Measurements from ENCODE around the gene EPHA10. TPM values are rescaled to one million over a fixed set of nuclear protein-coding genes. Genes with fewer than 3 reads are reported as not detected.

EPHA10 gene
- under 1 TPM in 1 of 2 donors, not detected in 1; 0.42 TPM for total RNA-seq
- polyA plus RNA-seq (2013, experiment 1 of 2), result 0.57 TPM
- 0.54 TPM for polyA plus RNA-seq (2013, experiment 2 of 2)
- long read RNA-seq, experiment 1, result 0 reads
- long read RNA-seq, experiment 2, result 0 reads
- long read RNA-seq, experiment 3, result 0 reads
- long read RNA-seq, experiment 4, result 0 reads

DNA sequence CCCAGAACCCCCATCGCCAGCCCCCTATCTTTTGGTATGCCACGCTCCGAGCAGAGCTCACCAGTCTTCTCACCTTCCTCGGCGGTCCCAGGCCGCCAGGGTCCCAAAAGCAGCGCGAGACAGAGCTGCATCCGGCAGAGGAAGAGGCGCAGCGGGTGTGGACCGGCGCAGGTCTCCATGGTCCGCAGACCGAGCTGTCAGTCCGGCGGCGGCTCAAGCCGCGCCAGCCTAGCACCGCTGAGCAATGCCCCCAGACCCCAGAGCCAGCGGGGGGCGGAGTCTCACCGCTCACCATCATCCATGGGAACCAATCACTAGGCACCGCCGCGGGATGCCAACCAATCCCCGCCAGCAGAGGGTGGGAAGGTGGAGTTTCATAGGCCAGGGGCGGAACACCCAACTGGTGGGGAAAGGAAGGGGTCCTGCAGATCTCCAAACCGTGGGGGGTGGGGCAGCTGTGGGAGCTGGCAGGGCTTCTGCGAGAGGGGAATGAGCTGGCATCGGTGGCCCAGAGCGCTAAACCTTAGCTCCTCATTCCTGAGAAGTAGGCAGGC lies at the start of gene EPHA10:
Gene EPHA10 (minus strand): TSS at position 233 of the 554 bp plus-strand sequence. CDS start 54 bp downstream, at position 179.
- no peak within 1 kb of the TSS for H3K27ac Mint-ChIP-seq
- peak; percentile 94 for DNase-seq
- no peaks in the 10 kb centered on the region for H3K36me3 ChIP-seq (ENCODE audit: control insufficient read depth, insufficient read depth, low read length)
- TF ChIP-seq, protein P1, sequence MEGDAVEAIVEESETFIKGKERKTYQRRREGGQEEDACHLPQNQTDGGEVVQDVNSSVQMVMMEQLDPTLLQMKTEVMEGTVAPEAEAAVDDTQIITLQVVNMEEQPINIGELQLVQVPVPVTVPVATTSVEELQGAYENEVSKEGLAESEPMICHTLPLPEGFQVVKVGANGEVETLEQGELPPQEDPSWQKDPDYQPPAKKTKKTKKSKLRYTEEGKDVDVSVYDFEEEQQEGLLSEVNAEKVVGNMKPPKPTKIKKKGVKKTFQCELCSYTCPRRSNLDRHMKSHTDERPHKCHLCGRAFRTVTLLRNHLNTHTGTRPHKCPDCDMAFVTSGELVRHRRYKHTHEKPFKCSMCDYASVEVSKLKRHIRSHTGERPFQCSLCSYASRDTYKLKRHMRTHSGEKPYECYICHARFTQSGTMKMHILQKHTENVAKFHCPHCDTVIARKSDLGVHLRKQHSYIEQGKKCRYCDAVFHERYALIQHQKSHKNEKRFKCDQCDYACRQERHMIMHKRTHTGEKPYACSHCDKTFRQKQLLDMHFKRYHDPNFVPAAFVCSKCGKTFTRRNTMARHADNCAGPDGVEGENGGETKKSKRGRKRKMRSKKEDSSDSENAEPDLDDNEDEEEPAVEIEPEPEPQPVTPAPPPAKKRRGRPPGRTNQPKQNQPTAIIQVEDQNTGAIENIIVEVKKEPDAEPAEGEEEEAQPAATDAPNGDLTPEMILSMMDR (conservative IDR thresholded peaks at IDR 0.05), result no peak
- no peak within 1 kb of the TSS for H3K4me3 ChIP-seq (ENCODE audit: low read length)
- no peaks in the 10 kb centered on the region for H3K4me1 ChIP-seq (ENCODE audit: control insufficient read depth, insufficient read depth, low read length)
- no peaks in the 10 kb centered on the region for H3K36me3 Mint-ChIP-seq (ENCODE audit: low read depth)
- H3K9ac ChIP-seq (ENCODE audit: extremely low read depth, low read length, poor library complexity, severe bottlenecking), result no peak within 1 kb of the TSS
- 13 to 19% methylated on average over 9 to 33 of the region's 33 CpGs for WGBS, 2 experiments (ENCODE audit: insufficient coverage in 1 of 2, insufficient read length in 1 of 2)
- H3K9me3 ChIP-seq (ENCODE audit: control insufficient read depth, low read length), result no peaks in the 10 kb centered on the region
- H3K27me3 ChIP-seq (ENCODE audit: control insufficient read depth, insufficient read depth, low read length, poor library complexity, severe bottlenecking), result peaks cover 100% of the 10 kb centered on the region
- no peak within 1 kb of the TSS for H3K27ac ChIP-seq (ENCODE audit: low read depth, low read length)
- H3K4me1 Mint-ChIP-seq, result no peaks in the 10 kb centered on the region
- H3K4me3 Mint-ChIP-seq, result peak within 1 kb of the TSS; percentile 24
- H3K9me3 Mint-ChIP-seq, result no peaks in the 10 kb centered on the region
- H3K27me3 Mint-ChIP-seq (ENCODE audit: insufficient read depth), result peaks cover 83% of the 10 kb centered on the region

DNA sequence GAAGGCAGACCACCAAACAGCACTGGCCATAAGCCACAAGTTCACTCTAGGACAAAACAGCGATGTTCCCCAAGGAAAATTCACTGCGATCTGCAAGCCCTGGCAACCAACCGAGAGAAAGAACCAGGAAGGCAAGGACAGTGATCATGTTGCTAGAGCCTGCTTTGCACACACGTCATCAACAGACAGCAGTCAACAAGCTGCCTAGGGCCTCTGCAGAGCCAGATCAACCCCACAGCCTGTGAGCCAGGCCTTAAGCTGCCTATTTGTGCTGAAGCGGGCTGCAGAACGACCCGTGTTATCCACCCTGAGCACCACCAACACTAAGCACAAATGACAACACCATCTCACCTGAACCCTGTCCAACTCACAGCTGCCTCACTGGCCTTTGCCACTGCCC lies 49.3 kb upstream of the EPHA10 start:
- Mint-ChIP-seq H3K4me3 (no peak overlapping the region), H3K27ac (no peak overlapping the region), H3K27me3 (ENCODE audit: insufficient read depth) (no peaks in the 10 kb centered on the region), H3K9me3 (no peaks in the 10 kb centered on the region), H3K36me3 (ENCODE audit: low read depth) (peaks cover 50% of the 10 kb centered on the region), H3K4me1 (peaks cover 9% of the 10 kb centered on the region)
- 94 to 100% methylated on average over 5 to 7 of the region's 7 CpGs for WGBS, 2 experiments (ENCODE audit: insufficient coverage in 1 of 2, insufficient read length in 1 of 2)
- TF ChIP-seq, protein P1 (conservative IDR thresholded peaks at IDR 0.05), result no peak
- no peak for DNase-seq
- peaks cover 40% of the 10 kb centered on the region for H3K36me3 ChIP-seq (ENCODE audit: control insufficient read depth, insufficient read depth, low read length)
- no peak overlapping the region for H3K9ac ChIP-seq (ENCODE audit: extremely low read depth, low read length, poor library complexity, severe bottlenecking)
- no peak overlapping the region for H3K27ac ChIP-seq (ENCODE audit: low read depth, low read length)
- H3K27me3 ChIP-seq (ENCODE audit: control insufficient read depth, insufficient read depth, low read length, poor library complexity, severe bottlenecking), result no peaks in the 10 kb centered on the region
- H3K9me3 ChIP-seq (ENCODE audit: control insufficient read depth, low read length), result no peaks in the 10 kb centered on the region
- no peak overlapping the region for H3K4me3 ChIP-seq (ENCODE audit: low read length)
- no peaks in the 10 kb centered on the region for H3K4me1 ChIP-seq (ENCODE audit: control insufficient read depth, insufficient read depth, low read length)

DNA sequence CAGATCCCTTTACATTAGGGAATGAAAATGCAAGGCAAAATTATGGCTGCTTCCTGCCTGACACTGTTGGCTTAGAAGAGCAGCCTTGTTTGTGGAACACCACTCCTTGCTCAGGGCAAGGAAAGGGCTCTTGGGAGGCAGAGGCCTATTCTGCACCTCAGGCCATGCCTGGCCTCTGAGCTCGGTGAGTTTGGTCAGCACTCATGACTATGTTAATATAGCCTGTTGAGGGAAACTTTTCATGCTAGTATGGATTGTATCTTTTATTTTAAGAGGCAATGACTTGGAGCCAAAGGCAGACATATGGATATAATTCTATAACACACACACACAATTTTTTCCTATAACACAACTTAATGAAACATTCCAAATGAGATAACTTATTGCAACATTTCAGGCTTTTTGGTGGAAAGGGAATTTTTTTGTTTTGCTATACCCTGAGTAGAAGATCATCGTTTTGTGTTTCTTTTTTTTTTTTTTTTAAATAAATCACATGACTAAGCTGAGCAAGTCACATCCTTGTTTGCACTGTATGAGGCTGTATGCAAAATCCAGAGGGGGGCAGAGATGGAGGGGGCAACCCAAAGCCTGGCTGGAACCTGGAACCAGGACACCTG lies 48.7 kb upstream of the EPHA10 start:
- no peak overlapping the region for H3K4me3 ChIP-seq (ENCODE audit: low read length)
- no peaks in the 10 kb centered on the region for H3K4me1 ChIP-seq (ENCODE audit: control insufficient read depth, insufficient read depth, low read length)
- no peak overlapping the region for H3K9ac ChIP-seq (ENCODE audit: extremely low read depth, low read length, poor library complexity, severe bottlenecking)
- TF ChIP-seq, protein P1 (conservative IDR thresholded peaks at IDR 0.05), result no peak
- peaks cover 40% of the 10 kb centered on the region for H3K36me3 ChIP-seq (ENCODE audit: control insufficient read depth, insufficient read depth, low read length)
- no peak for DNase-seq
- Mint-ChIP-seq H3K36me3 (ENCODE audit: low read depth) (peaks cover 44% of the 10 kb centered on the region), H3K27ac (peak overlapping the region; percentile 48), H3K27me3 (ENCODE audit: insufficient read depth) (no peaks in the 10 kb centered on the region), H3K9me3 (no peaks in the 10 kb centered on the region), H3K4me1 (peaks cover 13% of the 10 kb centered on the region), H3K4me3 (no peak overlapping the region)
- no peaks in the 10 kb centered on the region for H3K9me3 ChIP-seq (ENCODE audit: control insufficient read depth, low read length)
- no peaks in the 10 kb centered on the region for H3K27me3 ChIP-seq (ENCODE audit: control insufficient read depth, insufficient read depth, low read length, poor library complexity, severe bottlenecking)
- no peak overlapping the region for H3K27ac ChIP-seq (ENCODE audit: low read depth, low read length)
- WGBS, 2 experiments (ENCODE audit: insufficient coverage in 1 of 2, insufficient read length in 1 of 2), result 93% methylated on average over 2 of the region's 2 CpGs; no CpG with 5 or more reads in 1 of the 2 experiments
